H1 (cell line): ENCODE results near the gene MRPL55. TPM values are rescaled to one million over a fixed set of nuclear protein-coding genes. Genes with fewer than 3 reads are reported as not detected.

ENCODE experiments used
- BCL11A ChIP-seq, 2 experiments: IDR thresholded peaks; one replicate each; pipeline ENCODE4 v1.6.1; 2011; ENCODE audit warnings: low read depth in 2 of 2, low read length in 2 of 2, mild to moderate bottlenecking in 2 of 2
- TAF1 ChIP-seq: IDR thresholded peaks from 2 replicates; pipeline ENCODE4 v1.6.1; 2011; ENCODE audit warnings: mild to moderate bottlenecking, low read depth, low read length
- TEAD4 ChIP-seq: IDR thresholded peaks from 2 replicates; pipeline ENCODE4 v1.6.1; 2012; ENCODE audit warnings: low read depth, low read length, inconsistent platforms, mixed read lengths
- polyA plus RNA-seq, 7 experiments: library from polyadenylated mRNA; depleted of rRNA in 3 of 7; stranded (reverse) in 5 of 7; unstranded in 2 of 7; fragments of >200 nt in 5 of 7; fragments of 200-250 nt in 2 of 7; gene quantifications; 1 replicate in 5 of 7; 2 replicates in 1 of 7; 4 replicates in 1 of 7; pipeline versions ENCODE4 v1.2.1 to v1.2.3, GENCODE V29; 2011 to 2013; ENCODE audit warnings: missing spikeins in 2 of 7, mixed read lengths in 2 of 7
- total RNA-seq: library from RNA; stranded (reverse); fragmentation: NEBNext Ultra II Directional; extraction: Animal tissue kit (Norgen Biotek cat#: 25700); gene quantifications from 2 replicates; pipeline ENCODE4 v1.2.1, GENCODE V29; 2021
- TF ChIP-seq, protein P1 (sequence below): IDR thresholded peaks from 2 replicates; pipeline ENCODE4 v1.6.1; 2012; ENCODE audit warnings: inconsistent platforms
- TF ChIP-seq, protein P2 (sequence below): fragments of 300-600 bp; sonication (generic); IDR thresholded peaks from 2 replicates; pipeline ENCODE4 v1.7.1; 2012; ENCODE audit warnings: low read length, moderate library complexity, mild to moderate bottlenecking, inconsistent platforms; ENCODE audit not compliant: insufficient replicate concordance

MRPL55 gene
- total and polyA plus RNA-seq, 2 of the 8 experiments (the other 6 are each of a cell fraction or from before 2014, with no cell fraction given) = 59.0 to 244 TPM

DNA sequence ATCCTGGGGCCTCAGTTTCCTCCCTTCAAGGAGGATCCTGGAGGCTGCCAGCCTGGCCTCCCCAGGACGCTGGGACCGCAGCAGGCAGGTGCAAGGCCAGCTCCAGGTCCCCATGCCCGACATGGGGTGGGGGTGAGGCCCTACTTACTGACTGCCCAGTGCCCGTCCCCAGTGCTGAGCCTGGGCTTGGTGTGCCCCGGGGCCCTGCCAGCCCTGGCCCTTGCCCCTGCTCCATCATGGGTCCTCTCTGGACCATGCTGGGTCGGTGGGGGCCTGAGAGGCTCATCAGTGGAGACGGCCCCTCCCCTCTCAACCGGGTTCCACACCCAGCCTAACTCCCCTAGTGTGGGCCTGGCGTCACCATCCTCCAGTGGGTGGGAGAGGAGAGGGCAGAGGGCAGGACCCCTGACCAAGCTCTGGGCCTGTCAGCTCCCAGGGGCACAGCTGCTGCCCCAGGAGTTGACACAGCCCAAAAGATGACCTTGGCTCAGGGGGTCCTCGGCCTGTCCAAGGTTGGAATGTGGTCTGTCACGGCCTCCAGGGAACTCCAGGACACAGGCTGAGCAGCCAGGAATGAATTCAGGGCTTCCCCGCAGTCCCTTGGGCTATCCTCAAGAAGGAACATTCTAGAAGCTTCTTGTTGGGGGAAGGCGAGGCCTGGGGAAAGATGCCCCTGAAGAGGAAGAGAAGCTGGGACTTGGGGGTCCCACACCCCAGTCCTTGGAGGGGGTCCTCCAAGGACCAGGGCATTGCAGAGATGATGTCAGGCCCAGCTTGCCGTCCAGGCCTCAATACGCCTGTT lies 44.2 kb downstream of the MRPL55 start (continued):
- no peak for TF ChIP-seq TAF1
- TF ChIP-seq, protein P1, sequence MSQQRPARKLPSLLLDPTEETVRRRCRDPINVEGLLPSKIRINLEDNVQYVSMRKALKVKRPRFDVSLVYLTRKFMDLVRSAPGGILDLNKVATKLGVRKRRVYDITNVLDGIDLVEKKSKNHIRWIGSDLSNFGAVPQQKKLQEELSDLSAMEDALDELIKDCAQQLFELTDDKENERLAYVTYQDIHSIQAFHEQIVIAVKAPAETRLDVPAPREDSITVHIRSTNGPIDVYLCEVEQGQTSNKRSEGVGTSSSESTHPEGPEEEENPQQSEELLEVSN = no peak
- no peak for TF ChIP-seq BCL11A (IDR thresholded peaks at IDR 0.05; ENCODE audit: low read depth in 2 of 2, low read length in 2 of 2)
- TF ChIP-seq, protein P2, sequence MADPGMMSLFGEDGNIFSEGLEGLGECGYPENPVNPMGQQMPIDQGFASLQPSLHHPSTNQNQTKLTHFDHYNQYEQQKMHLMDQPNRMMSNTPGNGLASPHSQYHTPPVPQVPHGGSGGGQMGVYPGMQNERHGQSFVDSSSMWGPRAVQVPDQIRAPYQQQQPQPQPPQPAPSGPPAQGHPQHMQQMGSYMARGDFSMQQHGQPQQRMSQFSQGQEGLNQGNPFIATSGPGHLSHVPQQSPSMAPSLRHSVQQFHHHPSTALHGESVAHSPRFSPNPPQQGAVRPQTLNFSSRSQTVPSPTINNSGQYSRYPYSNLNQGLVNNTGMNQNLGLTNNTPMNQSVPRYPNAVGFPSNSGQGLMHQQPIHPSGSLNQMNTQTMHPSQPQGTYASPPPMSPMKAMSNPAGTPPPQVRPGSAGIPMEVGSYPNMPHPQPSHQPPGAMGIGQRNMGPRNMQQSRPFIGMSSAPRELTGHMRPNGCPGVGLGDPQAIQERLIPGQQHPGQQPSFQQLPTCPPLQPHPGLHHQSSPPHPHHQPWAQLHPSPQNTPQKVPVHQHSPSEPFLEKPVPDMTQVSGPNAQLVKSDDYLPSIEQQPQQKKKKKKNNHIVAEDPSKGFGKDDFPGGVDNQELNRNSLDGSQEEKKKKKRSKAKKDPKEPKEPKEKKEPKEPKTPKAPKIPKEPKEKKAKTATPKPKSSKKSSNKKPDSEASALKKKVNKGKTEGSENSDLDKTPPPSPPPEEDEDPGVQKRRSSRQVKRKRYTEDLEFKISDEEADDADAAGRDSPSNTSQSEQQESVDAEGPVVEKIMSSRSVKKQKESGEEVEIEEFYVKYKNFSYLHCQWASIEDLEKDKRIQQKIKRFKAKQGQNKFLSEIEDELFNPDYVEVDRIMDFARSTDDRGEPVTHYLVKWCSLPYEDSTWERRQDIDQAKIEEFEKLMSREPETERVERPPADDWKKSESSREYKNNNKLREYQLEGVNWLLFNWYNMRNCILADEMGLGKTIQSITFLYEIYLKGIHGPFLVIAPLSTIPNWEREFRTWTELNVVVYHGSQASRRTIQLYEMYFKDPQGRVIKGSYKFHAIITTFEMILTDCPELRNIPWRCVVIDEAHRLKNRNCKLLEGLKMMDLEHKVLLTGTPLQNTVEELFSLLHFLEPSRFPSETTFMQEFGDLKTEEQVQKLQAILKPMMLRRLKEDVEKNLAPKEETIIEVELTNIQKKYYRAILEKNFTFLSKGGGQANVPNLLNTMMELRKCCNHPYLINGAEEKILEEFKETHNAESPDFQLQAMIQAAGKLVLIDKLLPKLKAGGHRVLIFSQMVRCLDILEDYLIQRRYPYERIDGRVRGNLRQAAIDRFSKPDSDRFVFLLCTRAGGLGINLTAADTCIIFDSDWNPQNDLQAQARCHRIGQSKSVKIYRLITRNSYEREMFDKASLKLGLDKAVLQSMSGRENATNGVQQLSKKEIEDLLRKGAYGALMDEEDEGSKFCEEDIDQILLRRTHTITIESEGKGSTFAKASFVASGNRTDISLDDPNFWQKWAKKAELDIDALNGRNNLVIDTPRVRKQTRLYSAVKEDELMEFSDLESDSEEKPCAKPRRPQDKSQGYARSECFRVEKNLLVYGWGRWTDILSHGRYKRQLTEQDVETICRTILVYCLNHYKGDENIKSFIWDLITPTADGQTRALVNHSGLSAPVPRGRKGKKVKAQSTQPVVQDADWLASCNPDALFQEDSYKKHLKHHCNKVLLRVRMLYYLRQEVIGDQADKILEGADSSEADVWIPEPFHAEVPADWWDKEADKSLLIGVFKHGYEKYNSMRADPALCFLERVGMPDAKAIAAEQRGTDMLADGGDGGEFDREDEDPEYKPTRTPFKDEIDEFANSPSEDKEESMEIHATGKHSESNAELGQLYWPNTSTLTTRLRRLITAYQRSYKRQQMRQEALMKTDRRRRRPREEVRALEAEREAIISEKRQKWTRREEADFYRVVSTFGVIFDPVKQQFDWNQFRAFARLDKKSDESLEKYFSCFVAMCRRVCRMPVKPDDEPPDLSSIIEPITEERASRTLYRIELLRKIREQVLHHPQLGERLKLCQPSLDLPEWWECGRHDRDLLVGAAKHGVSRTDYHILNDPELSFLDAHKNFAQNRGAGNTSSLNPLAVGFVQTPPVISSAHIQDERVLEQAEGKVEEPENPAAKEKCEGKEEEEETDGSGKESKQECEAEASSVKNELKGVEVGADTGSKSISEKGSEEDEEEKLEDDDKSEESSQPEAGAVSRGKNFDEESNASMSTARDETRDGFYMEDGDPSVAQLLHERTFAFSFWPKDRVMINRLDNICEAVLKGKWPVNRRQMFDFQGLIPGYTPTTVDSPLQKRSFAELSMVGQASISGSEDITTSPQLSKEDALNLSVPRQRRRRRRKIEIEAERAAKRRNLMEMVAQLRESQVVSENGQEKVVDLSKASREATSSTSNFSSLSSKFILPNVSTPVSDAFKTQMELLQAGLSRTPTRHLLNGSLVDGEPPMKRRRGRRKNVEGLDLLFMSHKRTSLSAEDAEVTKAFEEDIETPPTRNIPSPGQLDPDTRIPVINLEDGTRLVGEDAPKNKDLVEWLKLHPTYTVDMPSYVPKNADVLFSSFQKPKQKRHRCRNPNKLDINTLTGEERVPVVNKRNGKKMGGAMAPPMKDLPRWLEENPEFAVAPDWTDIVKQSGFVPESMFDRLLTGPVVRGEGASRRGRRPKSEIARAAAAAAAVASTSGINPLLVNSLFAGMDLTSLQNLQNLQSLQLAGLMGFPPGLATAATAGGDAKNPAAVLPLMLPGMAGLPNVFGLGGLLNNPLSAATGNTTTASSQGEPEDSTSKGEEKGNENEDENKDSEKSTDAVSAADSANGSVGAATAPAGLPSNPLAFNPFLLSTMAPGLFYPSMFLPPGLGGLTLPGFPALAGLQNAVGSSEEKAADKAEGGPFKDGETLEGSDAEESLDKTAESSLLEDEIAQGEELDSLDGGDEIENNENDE = no peak
- no peak for TF ChIP-seq TEAD4
